ENCODE results near the gene NPAS4.
"Not testable (repeated sequence)": the region's sequence is repeated elsewhere in the genome, so short reads cannot be mapped to it uniquely, and the experiment has no call there.

The NPAS4 gene

GRCh38 chr11:66418168-66418985, 2.5 kb upstream of the NPAS4 start:
- DNase-seq, result peak; percentile 79

GRCh38 chr11:66418986-66419308, 1.9 kb upstream of the NPAS4 start:
- no peak for DNase-seq

GRCh38 chr11:66419825-66420224, 1.0 kb upstream of the NPAS4 start:
- no peak for DNase-seq

- peak; percentile 87 for DNase-seq
Observed at GRCh38 chr11:66421492-66422205, 814 bp downstream of the NPAS4 start.

- DNase-seq, result no peak
Observed at GRCh38 chr11:66426314-66426713, 5.5 kb downstream of the NPAS4 start.

GRCh38 chr11:66428933-66429332, 8.1 kb downstream of the NPAS4 start:
- no peak for DNase-seq

GRCh38 chr11:66429983-66430602, 9.3 kb downstream of the NPAS4 start:
- peak; percentile 87 for DNase-seq

GRCh38 chr11:66431287-66431686, 10.5 kb downstream of the NPAS4 start:
- not testable (repeated sequence) for DNase-seq

- not testable (repeated sequence) for DNase-seq
Observed at GRCh38 chr11:66431871-66432329, 11.1 kb downstream of the NPAS4 start.

GRCh38 chr11:66432597-66432996, 11.8 kb downstream of the NPAS4 start:
- DNase-seq, result peak; percentile 43

- DNase-seq, result no peak
Observed at GRCh38 chr11:66437979-66438503, 17.2 kb downstream of the NPAS4 start.

GRCh38 chr11:66438504-66439466, 17.9 kb downstream of the NPAS4 start, which contains the start of gene MRPL11:
Gene MRPL11, minus strand, starts transcription at chr11:66438848. Its CDS starts 94 bp downstream, at chr11:66438754.
- DNase-seq, result peak; percentile 90

GRCh38 chr11:66440101-66440939, 19.5 kb downstream of the NPAS4 start:
- not testable (repeated sequence) for DNase-seq

GRCh38 chr11:66440940-66441282, 20.1 kb downstream of the NPAS4 start:
- DNase-seq, result not testable (repeated sequence)

- peak; percentile 94 for DNase-seq
Observed at GRCh38 chr11:66443602-66444001, 22.8 kb downstream of the NPAS4 start.

GRCh38 chr11:66447012-66447411, 26.2 kb downstream of the NPAS4 start:
- no peak for DNase-seq

- DNase-seq, result no peak
Observed at GRCh38 chr11:66448523-66448922, 27.7 kb downstream of the NPAS4 start.

GRCh38 chr11:66450560-66450959, 29.7 kb downstream of the NPAS4 start:
- peak; percentile 48 for DNase-seq

- DNase-seq, result no peak
Observed at GRCh38 chr11:66451663-66452062, 30.8 kb downstream of the NPAS4 start.

GRCh38 chr11:66454247-66454646, 33.4 kb downstream of the NPAS4 start:
- DNase-seq, result no peak

- no peak for DNase-seq
Observed at GRCh38 chr11:66454828-66455227, 34.0 kb downstream of the NPAS4 start.

Measured in suppressor macrophage treated with lipopolysaccharide for 4 hours (primary cell).